NCI-H226 (cell line): ENCODE results near the gene LMAN2.
"Not testable (repeated sequence)": the region's sequence is repeated elsewhere in the genome, so short reads cannot be mapped to it uniquely, and the experiment has no call there.

Experiments
- DNase-seq: peaks from one replicate; pipeline ENCODE4 v3.0.0-alpha.2; 2015

The LMAN2 gene

DNA sequence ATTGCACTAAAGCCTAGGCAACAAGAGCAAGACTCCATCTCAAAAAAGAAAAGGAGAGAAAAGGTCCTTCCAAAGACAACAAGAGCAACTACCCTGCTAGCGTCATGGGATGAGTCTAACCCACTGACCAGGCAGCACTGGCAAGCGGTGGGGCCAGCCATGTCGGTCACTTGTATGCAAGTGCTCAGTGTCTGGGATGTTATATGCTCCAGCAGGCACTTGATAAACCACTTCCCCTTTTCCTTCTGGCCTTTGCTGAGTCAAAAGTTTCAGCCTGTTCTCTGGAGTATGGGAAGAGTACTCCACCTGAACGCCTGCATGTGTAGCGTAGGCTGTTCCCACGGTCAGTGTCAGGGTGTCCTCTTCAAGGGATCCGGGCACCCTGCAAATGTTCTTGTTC, 30.6 kb downstream of the LMAN2 start:
- no peak for DNase-seq

DNA sequence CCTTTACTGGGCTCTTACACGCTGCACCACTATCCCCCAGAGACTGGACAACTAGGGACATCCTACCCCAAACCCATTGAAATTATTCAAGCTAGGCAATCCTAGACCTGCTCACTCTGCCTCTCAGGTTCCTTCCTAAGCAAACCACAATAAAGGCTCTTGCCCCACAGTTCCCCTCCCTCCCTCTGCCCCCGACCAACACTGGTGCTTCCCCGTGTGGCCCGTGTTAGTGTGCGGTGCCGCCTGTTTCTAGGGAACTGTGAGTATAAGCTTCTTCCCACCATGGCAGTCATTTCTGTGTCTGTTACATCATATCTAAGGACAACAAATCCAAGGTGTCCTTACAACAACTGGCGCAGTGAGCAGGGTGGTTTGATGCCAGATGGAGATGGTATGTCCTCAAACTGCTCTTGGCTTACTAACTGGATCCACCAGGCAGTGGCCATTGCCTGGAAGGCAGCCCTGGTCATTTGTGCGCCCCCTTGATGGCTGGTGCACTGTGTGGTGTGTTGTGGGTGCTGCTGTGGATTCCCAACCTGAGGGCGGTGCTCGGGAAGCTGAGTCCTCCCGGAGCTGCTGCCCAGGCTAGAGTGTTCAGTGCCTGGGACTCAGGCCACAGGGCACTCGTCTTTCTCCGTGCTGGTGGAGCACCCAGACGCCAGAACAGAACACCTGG, 31.4 kb downstream of the LMAN2 start:
- no peak for DNase-seq

GRCh38 chr5:177317959-177318377, 33.5 kb downstream of the LMAN2 start:
- peak; percentile 41 for DNase-seq

DNA sequence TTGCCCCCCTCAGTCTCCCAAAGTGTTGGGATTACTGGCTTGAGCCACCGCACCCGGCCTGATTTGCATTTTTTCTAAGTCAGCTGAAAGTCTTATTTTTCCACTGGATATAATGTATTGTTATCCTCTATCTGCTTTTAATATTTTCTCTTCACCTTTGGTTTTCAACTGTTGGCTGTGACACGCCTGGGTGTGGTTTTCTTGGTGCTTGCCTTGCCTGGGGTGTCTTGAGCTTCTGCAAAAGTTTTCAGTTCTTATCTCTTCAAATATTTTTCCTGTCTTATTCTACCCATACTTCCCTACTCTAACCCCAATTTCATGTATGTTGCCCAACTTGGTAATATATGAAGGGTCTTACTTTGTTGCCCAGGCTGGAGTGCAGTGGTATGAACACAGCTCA, 35.5 kb downstream of the LMAN2 start:
- no peak for DNase-seq

- no peak for DNase-seq
Observed at GRCh38 chr5:177315411-177315810, 36.1 kb downstream of the LMAN2 start.

DNA sequence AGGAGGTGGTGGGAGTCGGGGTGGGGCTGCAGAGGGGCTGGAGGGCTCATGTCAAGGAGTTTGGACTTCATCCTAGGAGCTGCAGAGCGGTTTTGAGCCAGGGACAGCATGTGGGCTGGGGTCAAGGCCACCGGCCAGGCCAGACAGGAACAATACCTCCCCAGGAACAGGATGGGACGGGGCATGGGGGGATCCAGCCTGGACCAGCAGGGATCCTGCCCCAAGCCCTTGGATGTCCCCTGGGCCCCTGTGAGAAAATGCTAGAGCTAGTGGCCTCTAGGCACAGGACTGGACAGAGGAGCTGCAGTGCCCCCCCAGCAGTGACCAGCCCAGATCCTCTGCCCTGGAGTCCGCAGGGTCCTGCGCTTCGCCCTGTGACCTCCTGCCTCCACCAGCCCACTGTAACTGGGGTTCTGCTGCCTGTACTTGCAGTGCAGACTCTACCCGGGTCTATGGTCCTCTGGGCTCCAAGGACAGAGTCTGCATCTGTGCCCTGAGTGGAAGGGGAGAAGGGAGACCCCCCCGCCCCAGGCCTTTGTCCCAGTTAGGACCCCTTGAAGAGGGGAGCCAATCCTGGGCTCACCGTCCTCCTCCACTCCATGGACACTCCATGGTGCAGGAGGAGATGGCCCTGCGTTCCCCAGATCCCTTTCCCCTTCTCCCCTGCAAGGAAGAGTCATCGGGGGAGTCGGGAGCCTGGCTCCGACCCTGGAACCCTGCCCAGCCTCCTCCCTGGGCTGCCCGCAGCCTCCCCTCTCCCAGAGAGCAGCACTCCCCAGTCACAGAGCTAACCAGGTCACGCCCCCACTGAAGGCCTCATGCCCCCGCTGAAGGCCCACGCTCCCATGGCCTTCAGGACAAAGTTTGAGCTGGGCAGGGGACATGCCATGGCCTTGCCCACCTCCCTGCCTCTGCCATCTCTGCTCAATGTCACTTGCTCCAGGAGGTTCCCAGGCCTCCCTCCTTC, 36.8 kb downstream of the LMAN2 start:
- no peak for DNase-seq

- DNase-seq, result no peak
Observed at GRCh38 chr5:177313561-177314259, 37.8 kb downstream of the LMAN2 start.

DNA sequence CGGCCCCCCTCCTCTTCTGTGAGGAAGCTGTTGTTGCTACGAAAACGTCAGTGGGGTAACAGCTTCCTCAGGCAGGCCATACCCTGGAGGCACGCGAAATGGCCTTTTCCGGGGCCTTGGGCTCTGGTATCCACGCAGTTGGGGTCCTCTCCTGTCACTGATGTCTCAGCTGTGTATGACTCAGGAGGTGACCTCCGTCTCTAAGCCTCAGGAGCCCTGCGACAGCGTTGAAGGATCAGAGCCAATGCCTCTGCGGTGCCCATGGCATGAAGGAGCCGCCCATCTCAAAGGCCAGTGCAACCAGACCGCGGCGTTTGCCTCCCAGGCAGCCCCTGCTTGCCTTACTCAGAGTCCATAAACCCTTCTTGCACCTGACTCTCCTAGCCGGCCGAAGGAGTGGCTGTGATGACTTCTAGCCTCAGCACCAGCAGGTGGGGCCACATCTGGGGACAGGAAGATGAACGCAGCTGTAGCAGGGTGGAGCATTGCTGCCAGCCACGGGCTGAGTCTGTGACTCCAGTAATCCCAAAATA, 38.8 kb downstream of the LMAN2 start:
- no peak for DNase-seq

GRCh38 chr5:177311723-177312648, 39.5 kb downstream of the LMAN2 start, which contains the start of gene MXD3:
TSS of gene MXD3 (minus strand) at chr5:177311898. CDS start at chr5:177311830, 68 bp downstream.
- DNase-seq, result peak; percentile 94

DNA sequence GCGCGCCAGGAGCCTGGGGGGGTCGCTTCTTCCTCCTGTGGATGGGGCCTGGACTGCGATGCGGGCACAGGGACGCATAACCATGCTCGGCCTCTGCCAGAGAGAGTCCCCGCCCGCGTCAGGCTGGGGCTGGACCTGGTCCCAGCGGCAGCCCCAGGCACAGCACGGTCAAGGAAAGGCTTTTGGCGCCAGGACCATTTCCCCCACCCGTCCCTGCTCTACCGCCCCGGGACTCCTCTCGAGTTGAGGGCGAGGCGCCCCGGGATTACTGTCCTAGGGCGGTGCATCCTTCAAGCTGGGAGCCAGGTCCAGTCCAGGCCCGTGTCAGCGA, 40.1 kb downstream of the LMAN2 start:
- no peak for DNase-seq

GRCh38 chr5:177310757-177311391, 40.6 kb downstream of the LMAN2 start:
- no peak for DNase-seq

- DNase-seq, result no peak
Observed at GRCh38 chr5:177310332-177310731, 41.1 kb downstream of the LMAN2 start.

GRCh38 chr5:177309351-177310191, 41.9 kb downstream of the LMAN2 start:
- DNase-seq, result peak; percentile 54

DNA sequence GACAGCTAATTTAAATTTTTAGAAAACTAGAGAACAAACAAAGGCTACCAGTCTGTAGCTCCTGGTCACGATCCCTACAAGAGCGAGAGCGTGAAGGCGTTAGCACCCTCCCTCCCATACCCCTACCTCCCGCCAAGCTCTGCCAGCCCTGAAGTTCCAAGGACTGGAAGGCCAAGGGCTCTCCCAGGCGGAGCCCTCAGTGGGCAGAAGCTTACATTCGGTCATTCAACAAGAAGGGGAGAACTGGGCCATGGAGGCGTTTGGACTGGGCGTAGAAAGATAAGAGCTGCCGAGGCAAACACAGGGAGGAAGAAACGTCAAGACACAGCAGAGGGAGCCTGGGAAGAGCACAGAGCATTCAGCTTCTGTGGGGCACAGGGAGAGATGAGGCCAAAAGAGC, 42.7 kb downstream of the LMAN2 start:
- no peak for DNase-seq

GRCh38 chr5:177307544-177308363, 43.7 kb downstream of the LMAN2 start:
- no peak for DNase-seq

DNA sequence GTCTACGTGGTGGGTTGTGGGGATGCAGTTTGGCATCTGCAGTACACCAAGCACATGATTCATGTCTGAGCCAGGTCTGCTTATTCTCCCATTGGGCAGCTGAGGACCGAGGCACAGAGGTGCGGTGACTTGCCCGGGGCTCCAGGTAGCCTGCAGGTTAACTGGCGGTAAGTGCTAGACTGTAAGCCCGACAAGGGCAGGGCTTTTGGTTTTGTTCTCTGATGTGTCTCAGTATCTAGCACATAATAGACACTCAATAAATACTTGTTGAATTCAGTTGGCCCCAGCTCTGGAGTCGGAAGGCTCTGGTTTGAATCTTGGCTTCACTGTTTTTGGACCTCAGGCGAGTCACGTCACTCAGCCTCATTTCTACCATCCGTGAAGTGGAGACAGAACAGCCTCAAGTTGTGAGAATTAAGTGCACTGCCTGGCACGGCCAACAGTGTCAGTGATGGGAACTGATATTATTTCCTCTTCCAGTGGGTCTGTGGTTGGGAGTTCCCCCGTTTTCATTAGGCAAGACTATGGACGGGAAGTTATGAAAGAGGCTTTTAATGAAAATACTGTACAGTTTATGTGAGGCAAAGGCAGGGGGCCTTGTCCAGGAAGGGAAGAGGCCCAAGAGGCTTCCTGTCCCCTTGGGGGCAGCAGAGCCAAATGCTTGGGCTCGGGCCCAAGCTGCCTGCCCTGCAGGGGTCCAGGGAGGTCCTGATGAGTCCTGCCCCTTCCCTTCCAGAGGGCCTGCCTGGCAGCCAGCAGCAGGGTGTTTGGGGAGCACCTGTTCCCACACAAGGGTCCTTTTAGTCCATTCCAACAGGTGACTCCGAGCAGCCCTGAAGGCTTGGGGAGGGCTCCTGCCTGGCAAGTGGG, 44.6 kb downstream of the LMAN2 start:
- DNase-seq, result peak; percentile 35

- DNase-seq, result not testable (repeated sequence)
Observed at GRCh38 chr5:177306103-177306640, 45.3 kb downstream of the LMAN2 start.

DNA sequence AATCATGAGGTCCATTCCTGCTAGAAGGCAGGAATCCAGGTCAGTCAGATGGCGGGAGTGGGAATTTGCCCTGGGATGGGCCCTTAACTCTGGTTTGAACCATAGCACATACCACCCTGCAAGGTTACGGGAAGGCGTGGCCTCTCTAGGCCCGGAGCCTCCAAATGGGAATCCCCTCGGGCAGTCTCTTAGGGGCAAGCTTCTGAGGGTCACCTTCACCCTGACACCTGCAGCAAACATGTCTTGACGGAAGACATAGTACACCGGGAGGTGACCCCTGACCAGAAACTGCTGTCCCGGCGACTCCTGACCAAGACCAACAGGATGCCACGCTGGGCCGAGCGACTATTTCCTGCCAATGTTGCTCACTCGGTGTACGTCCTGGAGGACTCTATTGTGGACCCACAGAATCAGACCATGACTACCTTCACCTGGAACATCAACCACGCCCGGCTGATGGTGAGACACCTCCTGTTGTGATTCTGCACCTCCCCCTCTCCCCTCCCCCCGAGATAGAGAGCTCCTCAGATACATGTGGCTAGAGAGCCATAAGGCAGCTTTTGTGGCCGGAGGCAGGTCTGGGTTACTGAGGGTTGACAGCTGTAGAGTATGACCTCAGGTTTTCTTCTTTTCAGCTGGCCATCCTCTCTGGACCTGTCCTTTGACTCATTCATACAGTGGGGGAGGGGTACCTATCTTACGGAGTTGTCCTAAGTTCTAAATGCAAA, 46.9 kb downstream of the LMAN2 start:
- no peak for DNase-seq
